GM12891 (cell line): ENCODE data around the gene SMOC2.

Experiments
- DNase-seq: peaks from one replicate; pipeline ENCODE4 v3.0.0; 2011; ENCODE audit warnings: low spot score; ENCODE audit not compliant: insufficient read length
- FAIRE-seq: peaks from 2 replicates; lab custom pipeline; 2011; peaks lifted over from hg19 to GRCh38; lab: Jason Lieb, UNC
- PAX5 ChIP-seq: IDR thresholded peaks from 2 replicates; pipeline ENCODE4 v1.6.1; 2011; ENCODE audit warnings: low read length, moderate library complexity, mild to moderate bottlenecking; ENCODE audit not compliant: insufficient read depth, severe bottlenecking
- POLR2A ChIP-seq: IDR thresholded peaks from 2 replicates; pipeline ENCODE4 v1.6.1; 2011; ENCODE audit warnings: low read depth, low read length, control low read depth
- POLR2AphosphoS5 ChIP-seq: IDR thresholded peaks from 2 replicates; pipeline ENCODE4 v1.6.1; 2011; ENCODE audit warnings: low read depth, low read length, control low read depth
- POU2F2 ChIP-seq: IDR thresholded peaks from 2 replicates; pipeline ENCODE4 v1.6.1; 2011; ENCODE audit warnings: low read depth, mild to moderate bottlenecking, control low read depth, low read length, moderate library complexity
- SPI1 ChIP-seq: IDR thresholded peaks from 2 replicates; pipeline ENCODE4 v1.6.1; 2011; ENCODE audit warnings: low read depth, low read length, control low read depth
- TAF1 ChIP-seq: IDR thresholded peaks from 2 replicates; pipeline ENCODE4 v1.6.1; 2011; ENCODE audit warnings: low read depth, low read length, control low read depth

The SMOC2 gene

GRCh38 chr6:168666170-168666569, 225.2 kb downstream of the SMOC2 start:
- no peak for DNase-seq
- TF ChIP-seq TAF1, result no peak
- TF ChIP-seq POLR2A, result no peak
- TF ChIP-seq POU2F2, result no peak
- TF ChIP-seq SPI1, result no peak
- no peak for TF ChIP-seq PAX5
- no peak for TF ChIP-seq POLR2AphosphoS5
- no peak for FAIRE-seq

GRCh38 chr6:168666699-168667427, 225.9 kb downstream of the SMOC2 start:
- TF ChIP-seq POU2F2 (no peak), SPI1 (no peak), PAX5 (no peak), POLR2A (no peak), TAF1 (no peak), POLR2AphosphoS5 (no peak)
- no peak for FAIRE-seq

GRCh38 chr6:168667428-168667805, 226.4 kb downstream of the SMOC2 start:
- FAIRE-seq, result no peak
- no peak for DNase-seq
- TF ChIP-seq POLR2AphosphoS5, result no peak
- no peak for TF ChIP-seq POU2F2
- TF ChIP-seq POLR2A, result no peak
- no peak for TF ChIP-seq SPI1
- TF ChIP-seq TAF1, result no peak
- no peak for TF ChIP-seq PAX5

More at GRCh38 chr6:168666699-168667427, 225.9 kb downstream of the SMOC2 start:
- no peak for DNase-seq

GRCh38 chr6:168670401-168670985, 229.5 kb downstream of the SMOC2 start:
- TF ChIP-seq SPI1 (no peak), PAX5 (no peak), POLR2A (no peak), POU2F2 (no peak), POLR2AphosphoS5 (no peak), TAF1 (no peak)
- DNase-seq (no peak), FAIRE-seq (no peak)

GRCh38 chr6:168671028-168671862, 230.3 kb downstream of the SMOC2 start:
- TF ChIP-seq TAF1, result no peak
- TF ChIP-seq POLR2AphosphoS5, result no peak
- TF ChIP-seq POU2F2, result no peak
- TF ChIP-seq SPI1, result no peak
- TF ChIP-seq PAX5, result no peak
- TF ChIP-seq POLR2A, result no peak
- DNase-seq (no peak), FAIRE-seq (no peak)

- FAIRE-seq (no peak), DNase-seq (no peak)
- TF ChIP-seq SPI1 (no peak), POU2F2 (no peak), POLR2A (no peak), PAX5 (no peak), POLR2AphosphoS5 (no peak), TAF1 (no peak)
Measured at GRCh38 chr6:168671863-168672546, 231.0 kb downstream of the SMOC2 start.

GRCh38 chr6:168674595-168674994, 233.6 kb downstream of the SMOC2 start:
- DNase-seq (no peak), FAIRE-seq (no peak)
- TF ChIP-seq POU2F2 (no peak), POLR2AphosphoS5 (no peak)

GRCh38 chr6:168675375-168675774, 234.4 kb downstream of the SMOC2 start:
- no peak for TF ChIP-seq PAX5
- no peak for TF ChIP-seq TAF1
- no peak for TF ChIP-seq POU2F2
- no peak for TF ChIP-seq SPI1
- TF ChIP-seq POLR2AphosphoS5, result no peak
- TF ChIP-seq POLR2A, result no peak
- FAIRE-seq (no peak), DNase-seq (no peak)

- DNase-seq (no peak), FAIRE-seq (no peak)
- TF ChIP-seq PAX5 (no peak), POU2F2 (no peak), POLR2AphosphoS5 (no peak), SPI1 (no peak), POLR2A (no peak), TAF1 (no peak)
Measured at GRCh38 chr6:168675933-168676551, 235.1 kb downstream of the SMOC2 start.
